H1 (cell line): ENCODE data around the gene LILRA1. TPM values are rescaled to one million over a fixed set of nuclear protein-coding genes. Genes with fewer than 3 reads are reported as not detected.

Experiments
- CBX5 ChIP-seq: fragments of 300-800, 300-1000 bp; sonication (generic); IDR thresholded peaks from 2 replicates; pipeline ENCODE4 v1.7.1; 2016; ENCODE audit warnings: antibody characterized with exemption, low read length, low read depth
- JUN ChIP-seq: IDR thresholded peaks from 2 replicates; pipeline ENCODE4 v1.6.1; 2011; ENCODE audit warnings: low read depth, mild to moderate bottlenecking, improper control_type of control experiment, low read length
- PHF8 ChIP-seq: fragments of 200-600 bp; sonication (generic); conservative IDR thresholded peaks from 2 replicates; pipeline ENCODE4 v1.7.1; 2012; ENCODE audit warnings: low read depth, mild to moderate bottlenecking, inconsistent platforms, low read length, moderate library complexity
- RNF2 ChIP-seq: fragments of 200-900, 300-1000 bp; sonication (generic); IDR thresholded peaks from 2 replicates; pipeline ENCODE4 v1.7.1; 2016; ENCODE audit warnings: borderline replicate concordance, low read depth, mild to moderate bottlenecking, antibody characterized with exemption, low read length; ENCODE audit not compliant: poor library complexity, severe bottlenecking; ENCODE audit errors: missing control alignments
- TBP ChIP-seq: IDR thresholded peaks from 2 replicates; pipeline ENCODE4 v1.6.1; 2011; ENCODE audit warnings: low read depth, low read length, improper control_type of control experiment
- polyA plus RNA-seq, 7 experiments: library from polyadenylated mRNA; depleted of rRNA in 3 of 7; stranded (reverse) in 5 of 7; unstranded in 2 of 7; fragments of >200 nt in 5 of 7; fragments of 200-250 nt in 2 of 7; gene quantifications; 1 replicate in 5 of 7; 2 replicates in 1 of 7; 4 replicates in 1 of 7; pipeline versions ENCODE4 v1.2.1 to v1.2.3, GENCODE V29; 2011 to 2013; ENCODE audit warnings: missing spikeins in 2 of 7, mixed read lengths in 2 of 7
- total RNA-seq: library from RNA; stranded (reverse); fragmentation: NEBNext Ultra II Directional; extraction: Animal tissue kit (Norgen Biotek cat#: 25700); gene quantifications from 2 replicates; pipeline ENCODE4 v1.2.1, GENCODE V29; 2021
- TF ChIP-seq, protein P1 (sequence below): IDR thresholded peaks from 2 replicates; pipeline ENCODE4 v1.6.1; 2012; ENCODE audit warnings: inconsistent platforms

LILRA1 gene
- total and polyA plus RNA-seq, 2 of the 8 experiments (the other 6 are each of a cell fraction or from before 2014, with no cell fraction given), result not detected

GRCh38 chr19:54616821-54617560 lies 23.6 kb downstream of the LILRA1 start (continued):
- TF ChIP-seq PHF8 (no peak), CBX5 (no peak), TBP (no peak), JUN (no peak), RNF2 (no peak)
- TF ChIP-seq, protein P1, sequence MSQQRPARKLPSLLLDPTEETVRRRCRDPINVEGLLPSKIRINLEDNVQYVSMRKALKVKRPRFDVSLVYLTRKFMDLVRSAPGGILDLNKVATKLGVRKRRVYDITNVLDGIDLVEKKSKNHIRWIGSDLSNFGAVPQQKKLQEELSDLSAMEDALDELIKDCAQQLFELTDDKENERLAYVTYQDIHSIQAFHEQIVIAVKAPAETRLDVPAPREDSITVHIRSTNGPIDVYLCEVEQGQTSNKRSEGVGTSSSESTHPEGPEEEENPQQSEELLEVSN, result no peak
